HG03175 (cell line): ENCODE measurements around the gene IGIP.

Source experiments
- ATAC-seq: cut with Tn5 transposase; IDR thresholded peaks from one replicate; pipeline ENCODE4 v1.9.1; 2021; ENCODE audit warnings: mild to moderate bottlenecking, moderate library complexity; ENCODE audit not compliant: unreplicated experiment

Gene IGIP

DNA sequence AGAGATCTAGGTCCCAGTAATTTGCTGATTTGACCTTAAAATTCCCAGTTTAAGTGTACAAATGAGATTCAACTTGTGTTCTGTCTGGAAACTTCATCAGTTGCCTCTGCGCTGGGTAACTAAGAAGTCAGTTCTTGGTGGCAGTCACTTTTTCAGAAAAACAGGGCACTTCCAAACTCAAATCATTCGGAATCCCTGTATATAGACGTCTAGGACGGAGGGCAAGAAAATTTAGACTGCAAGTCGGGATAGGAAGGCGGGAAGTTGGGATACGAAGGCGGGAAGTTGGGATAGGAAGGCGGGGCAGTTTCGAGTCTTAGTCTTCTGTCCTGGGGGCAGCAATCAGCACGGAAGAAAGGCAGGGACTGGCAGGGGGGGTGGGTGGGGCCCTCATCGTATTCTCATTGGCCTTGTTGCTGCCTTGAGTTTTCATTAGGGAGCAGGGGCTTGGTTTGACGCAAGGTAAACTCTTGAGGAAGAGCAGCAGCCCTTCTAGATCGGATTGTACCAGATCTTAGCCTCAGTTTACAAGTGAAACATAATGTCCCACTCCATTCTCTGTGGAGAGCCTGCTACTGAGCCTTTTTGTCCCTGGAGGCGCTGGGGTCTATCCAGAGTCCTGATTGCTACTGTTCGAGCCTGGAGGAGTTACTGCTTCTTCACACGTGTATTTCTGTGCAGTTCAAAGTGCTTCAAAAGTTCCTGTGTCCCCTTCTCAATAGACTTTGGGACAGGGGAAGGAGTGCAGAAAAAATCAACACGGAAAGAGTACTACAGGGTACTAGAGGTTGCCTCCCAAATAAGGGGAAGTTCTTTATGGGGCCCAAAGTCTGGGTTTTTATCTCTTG is 14.5 kb upstream of the IGIP start:
- no peak for ATAC-seq

DNA sequence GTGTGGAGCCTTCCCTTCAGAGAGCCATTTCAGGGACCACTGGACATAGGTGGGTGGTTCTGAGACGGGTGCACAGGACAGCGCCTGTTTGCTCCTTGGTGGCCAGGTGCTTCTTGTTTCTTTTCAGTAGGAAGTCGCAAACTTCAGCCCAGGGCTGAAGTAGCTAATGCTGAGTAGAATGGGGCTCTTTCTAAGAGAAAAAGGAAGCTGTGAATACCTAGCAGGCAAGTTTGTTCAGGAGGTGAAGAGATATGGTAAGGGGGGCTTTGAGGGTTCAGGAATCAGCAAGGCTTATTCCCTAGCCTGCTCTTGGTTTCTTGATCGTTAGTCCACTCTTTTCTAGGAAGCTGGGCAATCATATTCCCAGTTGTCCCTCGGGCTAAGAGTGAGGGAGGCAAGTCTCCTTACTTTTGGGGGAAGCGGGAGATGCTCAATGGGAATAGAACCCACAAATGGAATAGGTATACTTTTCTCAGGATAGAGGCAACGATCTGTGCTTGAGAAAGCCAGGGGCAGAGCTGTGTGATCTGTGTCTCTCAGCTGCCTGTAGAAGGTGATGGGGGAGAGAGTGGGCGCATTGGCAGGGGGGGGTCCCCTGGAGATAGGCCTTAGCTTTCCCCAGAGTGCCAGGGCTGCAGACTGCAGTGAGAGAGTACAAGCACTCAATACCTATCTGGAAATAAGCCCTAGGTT is 13.7 kb upstream of the IGIP start:
- ATAC-seq = no peak

DNA sequence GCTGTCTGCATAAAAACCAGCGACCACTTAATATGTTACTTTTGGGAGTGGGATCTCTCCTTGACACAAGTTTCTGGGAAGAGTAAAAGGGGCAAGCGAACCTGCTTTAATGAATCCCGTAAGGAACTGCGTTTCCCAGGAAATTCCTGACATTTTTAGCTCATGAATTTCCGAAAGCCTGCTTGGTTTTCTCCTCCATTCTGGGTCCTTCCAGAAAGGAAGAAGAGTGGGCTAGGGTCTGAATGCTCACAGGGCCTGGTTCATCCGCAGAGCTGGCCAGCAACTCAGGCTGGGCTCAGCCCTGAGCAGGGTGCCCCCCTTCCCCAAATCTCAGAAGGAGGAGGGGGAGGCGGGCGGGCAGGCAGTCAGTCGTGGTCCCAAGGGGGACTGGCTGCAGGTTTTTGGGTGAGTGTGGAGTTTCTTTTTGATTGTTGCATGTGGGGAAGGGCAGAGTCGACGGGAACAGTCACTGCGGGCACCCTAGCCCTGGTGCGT is 13.0 kb upstream of the IGIP start:
- ATAC-seq = no peak

DNA sequence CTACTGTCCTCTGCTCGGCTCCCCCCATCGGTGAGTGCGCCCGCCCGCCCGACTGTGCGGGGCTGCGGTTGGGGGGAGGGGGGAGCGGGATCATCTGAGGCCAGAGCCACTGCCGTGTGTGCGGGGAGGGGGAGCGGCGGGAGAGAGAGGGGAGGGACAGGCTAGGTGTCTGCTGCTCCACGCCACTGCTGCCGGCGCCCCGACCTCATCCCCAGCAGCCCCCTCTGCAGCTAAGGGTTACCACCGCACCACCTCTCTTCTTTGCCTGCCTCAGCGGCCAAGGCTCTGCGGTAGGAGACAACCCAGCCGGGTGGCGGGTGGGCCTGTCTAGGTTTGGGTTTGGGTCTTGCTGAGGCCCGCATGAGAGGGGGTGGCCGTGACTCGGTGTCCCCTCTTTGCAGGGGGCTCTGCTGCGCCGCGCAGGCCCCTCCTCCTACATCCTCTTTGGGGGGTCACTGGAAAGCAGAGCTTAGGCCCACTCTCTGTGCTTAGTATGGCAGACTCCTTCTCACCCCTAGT is 12.5 kb upstream of the IGIP start:
- peak; percentile 3 for ATAC-seq

DNA sequence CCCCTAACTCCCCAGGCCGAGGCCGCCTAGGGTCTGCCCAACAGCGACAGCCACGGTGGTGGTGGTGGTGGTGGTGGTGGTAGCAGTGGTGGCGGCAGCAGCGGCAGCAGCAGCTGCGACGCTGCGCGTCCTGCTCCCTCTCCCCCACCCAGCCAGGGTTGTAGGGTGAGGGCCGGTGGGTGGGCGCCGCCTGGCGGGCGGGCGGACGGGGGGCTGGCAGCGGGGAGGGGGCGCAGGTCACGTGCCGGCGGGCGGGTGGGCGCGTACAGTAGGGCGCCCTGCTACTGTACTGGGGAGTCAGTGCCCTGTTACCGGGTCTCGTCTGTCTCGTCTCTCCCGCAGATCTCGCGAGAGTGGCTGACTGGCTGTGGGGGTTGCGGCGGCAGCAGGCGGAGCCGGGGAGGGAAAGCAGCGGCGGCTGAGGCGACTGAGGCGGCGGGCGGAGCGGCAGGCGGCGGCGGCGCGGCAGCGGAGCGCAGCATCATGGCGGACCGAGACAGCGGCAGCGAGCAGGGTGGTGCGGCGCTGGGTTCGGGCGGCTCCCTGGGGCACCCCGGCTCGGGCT is 12.0 kb upstream of the IGIP start, which contains the start of gene PURA:
Gene PURA (plus strand): TSS at position 411 of the 565 bp plus-strand sequence. CDS start 73 bp downstream, at position 484.
- ATAC-seq = peak; percentile 92

DNA sequence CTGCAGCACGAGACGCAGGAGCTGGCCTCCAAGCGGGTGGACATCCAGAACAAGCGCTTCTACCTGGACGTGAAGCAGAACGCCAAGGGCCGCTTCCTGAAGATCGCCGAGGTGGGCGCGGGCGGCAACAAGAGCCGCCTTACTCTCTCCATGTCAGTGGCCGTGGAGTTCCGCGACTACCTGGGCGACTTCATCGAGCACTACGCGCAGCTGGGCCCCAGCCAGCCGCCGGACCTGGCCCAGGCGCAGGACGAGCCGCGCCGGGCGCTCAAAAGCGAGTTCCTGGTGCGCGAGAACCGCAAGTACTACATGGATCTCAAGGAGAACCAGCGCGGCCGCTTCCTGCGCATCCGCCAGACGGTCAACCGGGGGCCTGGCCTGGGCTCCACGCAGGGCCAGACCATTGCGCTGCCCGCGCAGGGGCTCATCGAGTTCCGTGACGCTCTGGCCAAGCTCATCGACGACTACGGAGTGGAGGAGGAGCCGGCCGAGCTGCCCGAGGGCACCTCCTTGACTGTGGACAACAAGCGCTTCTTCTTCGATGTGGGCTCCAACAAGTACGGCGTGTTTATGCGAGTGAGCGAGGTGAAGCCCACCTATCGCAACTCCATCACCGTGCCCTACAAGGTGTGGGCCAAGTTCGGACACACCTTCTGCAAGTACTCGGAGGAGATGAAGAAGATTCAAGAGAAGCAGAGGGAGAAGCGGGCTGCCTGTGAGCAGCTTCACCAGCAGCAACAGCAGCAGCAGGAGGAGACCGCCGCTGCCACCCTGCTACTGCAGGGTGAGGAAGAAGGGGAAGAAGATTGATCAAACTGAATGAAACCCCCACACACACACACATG is 11.2 kb upstream of the IGIP start:
- peak; percentile 33 for ATAC-seq

DNA sequence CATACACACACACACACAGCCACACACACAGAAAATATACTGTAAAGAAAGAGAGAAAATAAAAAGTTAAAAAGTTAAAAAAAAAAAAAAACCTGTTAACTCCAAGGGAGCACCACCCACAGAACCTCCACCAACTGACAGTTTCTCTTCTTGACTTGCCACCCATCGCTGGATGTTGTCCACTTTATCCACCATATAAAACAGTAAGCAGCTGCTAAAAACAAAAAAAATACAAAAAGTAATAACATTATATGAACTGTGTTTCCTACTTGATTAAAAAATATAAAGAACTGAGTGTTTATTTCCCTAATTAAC is 10.6 kb upstream of the IGIP start:
- no peak for ATAC-seq

DNA sequence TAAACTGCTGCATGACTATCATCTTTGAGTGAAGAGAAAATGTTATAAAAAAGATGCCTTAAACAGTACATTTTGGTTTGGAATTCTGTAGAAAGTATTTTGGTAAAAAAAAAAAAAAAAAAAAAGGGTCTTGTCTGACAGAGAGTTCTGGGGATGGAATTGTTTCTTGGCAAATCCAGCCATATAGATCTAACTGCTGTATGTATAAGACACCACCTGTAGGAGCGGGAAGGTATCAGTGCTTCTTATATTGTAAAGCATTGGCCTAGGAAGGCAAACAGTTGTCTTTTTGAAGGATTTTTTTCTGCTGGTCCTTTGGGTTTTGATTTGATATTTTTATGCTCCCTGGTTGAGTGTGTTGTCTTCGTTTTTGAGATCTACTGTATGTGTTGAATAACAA is 9.0 kb upstream of the IGIP start:
- ATAC-seq = no peak

DNA sequence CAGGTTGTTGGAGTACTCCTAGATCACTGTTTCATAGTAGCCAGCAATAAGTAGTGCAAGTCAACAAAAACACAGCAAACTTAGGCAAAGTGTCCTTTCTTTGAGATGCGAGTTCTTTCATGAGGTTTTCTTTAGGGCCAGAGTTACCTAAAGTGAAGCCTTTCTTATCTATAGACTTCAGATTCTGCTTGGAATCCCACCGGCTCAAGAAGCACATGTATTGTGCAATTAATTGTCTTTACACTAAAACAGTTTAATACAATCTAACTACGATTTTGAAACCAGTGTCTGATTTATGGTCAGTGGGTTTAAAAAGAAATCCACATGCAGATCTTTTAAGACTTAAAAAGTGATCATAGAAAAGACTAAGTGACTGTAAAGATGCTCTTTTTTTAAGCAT is 8.2 kb upstream of the IGIP start:
- ATAC-seq = no peak

DNA sequence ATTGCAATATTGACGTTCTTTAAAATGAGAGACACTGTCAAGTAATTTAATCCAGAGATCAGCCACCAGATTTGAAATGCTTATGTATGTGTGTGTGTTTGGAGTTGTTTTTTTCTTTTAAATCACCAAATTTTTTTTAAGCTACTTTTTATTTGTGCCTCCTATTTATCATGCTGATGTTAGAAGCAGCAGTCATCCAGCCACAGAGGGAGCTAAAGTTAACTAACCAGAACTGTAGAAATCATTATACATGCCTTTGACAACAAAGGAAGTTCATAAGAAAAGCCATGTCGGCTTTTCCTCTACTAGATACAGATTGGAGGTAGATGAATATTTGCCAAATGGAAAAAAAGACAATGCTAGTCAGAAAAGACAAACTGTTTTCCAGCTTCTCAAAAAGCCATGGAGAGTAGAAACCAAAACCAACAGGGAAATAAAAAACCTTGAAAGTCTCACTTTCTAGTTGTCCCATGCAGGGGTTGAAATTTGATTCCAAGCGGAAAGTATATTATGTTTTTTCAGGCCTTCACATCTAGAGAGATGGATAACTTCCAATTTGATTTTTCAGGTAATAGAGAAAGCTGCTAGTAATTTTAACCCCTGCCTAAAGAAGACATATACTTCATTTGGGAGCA is 7.3 kb upstream of the IGIP start:
- no peak for ATAC-seq

DNA sequence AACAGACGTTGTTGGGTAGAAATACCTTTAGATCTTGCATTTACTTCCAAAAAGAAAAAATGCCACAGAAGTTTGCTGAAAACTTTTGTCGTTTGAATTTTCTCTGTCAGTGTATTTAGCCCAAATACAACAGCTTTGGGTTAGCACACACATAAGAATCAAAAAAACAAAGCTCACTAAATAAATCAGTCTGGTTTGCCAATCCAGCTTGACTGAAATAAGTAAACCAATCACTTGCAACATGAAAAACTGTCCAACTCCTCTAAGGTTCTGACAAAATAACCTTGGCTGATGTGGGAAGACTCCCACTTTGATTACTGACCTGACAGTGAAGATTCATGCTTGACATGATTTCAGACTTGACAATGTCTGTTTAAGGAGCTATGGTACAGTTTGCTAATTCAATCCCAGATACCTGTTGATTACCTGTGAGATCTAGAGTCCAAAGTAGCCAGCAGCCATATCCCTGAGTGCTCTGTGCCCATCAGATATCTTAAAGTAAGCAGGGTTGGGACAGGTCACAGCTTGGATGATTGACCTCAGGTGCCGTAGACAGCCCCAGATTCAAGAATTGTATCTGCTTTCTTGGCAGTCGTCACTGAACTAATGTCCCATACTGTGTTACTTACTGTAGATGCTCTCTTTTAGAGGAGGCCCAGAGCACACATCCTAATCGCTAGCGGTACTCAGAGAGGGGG is 727 bp downstream of the IGIP start:
- no peak for ATAC-seq

DNA sequence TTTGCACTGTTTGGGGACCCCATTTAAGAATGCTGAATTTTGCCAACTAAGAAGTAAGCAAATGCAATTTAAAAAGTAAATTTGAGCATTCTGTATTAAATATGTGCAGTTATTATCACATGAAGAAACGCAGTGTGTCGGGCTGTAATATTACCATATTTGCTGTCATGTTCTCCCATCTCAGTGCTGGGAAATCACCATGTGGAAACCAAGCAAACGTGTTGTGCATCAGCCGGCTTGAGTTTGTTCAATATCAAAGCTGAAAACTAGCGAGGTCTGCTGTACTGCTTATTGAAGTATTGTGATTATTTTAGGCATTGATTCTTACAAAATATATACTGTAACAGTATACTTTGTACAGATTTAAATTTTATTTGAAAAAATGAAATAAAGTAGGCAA is 2.6 kb downstream of the IGIP start:
- no peak for ATAC-seq

DNA sequence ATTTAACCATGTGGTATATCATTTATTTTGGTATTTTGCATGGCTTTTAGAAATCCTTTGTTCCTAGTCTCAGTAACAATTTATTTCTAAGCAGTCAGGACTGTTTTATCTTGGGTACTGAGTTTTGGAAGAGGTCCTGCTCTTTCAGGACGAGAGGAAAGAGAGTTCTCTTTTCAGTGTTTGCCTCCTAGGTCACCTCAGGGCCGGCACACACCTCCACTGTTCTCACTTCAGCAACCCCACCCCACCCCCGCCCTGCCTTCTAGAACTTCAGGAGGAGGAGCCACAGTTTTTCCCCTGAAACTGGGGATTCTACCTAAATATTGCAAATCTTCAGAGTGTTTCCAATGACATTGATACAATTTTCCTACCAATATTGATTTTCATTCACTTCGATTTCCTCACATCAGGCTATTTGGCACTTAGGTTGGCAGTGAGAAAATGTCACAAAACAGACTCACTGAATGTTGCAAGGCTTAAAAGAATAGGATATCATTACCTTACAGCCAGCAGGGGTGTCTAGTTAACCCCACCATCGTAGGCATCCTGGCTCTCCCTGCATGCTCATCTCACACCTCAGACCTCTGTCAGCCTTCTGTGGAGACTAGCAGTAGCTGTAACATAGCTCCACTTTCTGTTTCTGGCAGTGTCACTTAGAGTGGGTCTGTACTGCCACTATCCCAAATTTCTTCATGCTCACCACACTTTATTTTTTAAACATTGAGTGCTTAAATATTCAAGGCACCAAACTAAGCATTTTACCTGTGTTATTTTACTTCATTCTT is 5.4 kb downstream of the IGIP start:
- no peak for ATAC-seq

DNA sequence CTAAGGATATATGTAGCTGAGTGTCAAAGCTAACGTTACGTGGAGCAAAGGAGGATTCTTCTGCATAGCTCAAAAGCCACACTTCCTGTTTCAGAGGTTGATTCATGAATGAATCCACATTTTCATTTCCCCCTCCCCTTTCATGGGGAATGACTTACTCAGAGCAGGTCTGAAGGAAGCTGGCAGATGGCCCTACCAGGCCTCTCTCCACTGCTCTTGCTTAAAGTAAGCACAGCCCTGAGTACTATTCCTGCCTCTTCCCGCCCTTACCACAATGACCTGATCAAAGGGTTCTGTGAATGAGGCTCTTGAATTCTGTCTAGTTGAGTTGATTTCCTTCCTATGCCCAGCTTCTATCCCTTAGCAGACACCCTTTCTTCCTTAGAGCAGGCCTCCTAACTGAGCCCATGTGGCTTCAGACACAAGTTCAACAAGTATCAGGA is 6.3 kb downstream of the IGIP start:
- ATAC-seq = no peak

DNA sequence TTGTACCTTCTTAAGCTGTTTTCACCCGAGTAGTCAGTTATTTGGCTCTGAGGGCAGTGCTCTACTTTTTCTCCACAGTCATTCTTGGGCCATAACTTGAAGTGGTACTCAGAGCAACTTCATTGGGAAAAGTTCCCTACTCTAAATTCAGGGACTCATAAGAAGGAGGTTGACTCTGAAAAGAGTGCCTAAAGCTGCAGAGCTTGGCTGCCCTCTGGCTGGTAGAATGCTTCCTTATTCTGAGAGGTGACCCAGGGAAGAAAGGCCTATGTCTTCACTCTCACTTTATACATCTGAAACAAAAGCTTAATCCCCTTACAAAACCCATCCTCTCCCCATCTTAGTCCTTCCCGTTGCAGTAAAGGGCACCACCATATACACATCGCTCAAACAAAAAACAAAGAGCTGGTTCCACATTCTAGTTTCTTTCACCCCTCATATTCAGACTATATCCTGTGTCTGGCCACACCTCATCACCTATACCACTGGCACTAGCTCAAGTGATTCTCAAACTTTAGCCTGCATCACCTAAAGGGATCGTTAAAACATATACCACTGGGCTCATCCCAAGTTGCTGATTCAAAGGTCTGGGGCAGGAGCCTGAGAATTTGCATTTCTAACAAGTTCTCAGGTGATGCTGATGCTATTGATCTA is 7.9 kb downstream of the IGIP start:
- no peak for ATAC-seq

DNA sequence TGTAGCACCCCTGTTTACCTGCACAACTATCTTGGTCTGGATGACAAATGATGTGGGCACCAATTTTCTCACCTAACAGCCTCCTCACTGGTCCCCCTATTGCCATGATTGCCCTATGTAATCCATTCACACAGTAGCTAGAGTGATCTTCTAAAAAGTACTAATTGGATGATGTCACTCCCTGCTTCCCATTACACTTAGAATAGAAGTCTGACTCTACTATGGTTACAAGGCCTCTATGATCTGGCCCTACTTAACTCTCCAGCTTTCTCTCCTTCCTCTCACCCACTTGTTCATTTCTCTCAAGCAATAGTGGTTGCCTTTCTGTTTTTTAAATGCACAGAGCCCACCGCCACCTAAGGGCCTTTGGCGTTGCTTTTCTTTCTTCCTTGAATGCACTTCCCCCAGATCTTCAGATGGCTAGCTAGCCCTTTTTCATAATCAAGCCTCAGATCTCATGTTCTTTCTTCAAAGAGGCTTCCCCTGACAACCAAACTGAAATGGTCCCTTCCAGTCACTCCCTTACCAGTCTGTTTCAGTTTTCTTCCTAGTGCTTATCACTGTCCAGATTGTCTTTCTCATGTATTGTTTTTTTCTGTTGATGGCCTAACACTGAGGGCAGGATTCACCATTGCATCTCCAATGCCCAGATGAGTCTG is 8.7 kb downstream of the IGIP start:
- no peak for ATAC-seq

DNA sequence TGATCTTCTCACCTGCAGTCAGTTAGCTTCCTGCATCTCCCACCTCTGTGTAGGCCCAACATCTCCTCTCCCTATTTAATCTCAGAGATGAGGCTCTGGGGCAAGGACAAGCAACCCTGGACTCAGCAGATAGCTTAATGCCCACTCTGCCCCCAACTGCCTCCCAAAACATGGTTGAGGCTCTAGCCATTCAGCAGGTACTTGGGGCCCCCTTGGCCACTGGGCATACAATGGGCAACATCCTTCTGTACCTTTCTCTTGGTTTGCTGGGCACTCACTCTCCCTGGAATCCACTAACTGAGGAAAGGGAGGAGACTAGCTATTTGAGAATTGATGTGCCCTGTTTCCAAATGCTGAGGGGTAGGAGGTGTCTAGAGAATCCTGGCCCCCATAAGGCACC is 9.4 kb downstream of the IGIP start:
- no peak for ATAC-seq

DNA sequence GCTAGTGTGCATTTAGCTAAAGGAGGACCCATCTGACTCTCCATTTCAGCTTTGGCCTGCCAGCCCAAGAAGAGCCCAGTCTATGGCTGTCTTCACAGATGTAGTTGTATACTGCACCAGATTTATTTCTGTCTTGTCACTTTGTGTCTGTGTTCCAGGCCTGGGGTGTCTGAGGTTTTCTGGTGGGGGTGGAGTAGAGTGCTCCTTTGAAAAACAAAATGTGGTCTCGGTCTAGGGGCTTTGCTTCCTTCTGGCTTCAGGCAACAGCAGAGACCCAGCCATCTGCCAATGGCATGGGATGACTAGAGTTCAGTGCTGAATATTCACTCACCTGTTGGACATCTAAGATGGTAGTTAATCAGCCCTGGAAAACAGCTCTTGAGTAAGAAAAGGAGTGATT is 10.9 kb downstream of the IGIP start:
- ATAC-seq = no peak
